ENCODE data around the gene FCGR3A. TPM values are rescaled to one million over a fixed set of nuclear protein-coding genes. Genes with fewer than 3 reads are reported as not detected.

FCGR3A gene
- total RNA-seq, 1 experiment from 2014 or later = not detected

- Histone ChIP-seq H3K4me1 (replicated peaks; ENCODE audit: insufficient read depth) (peaks cover 6% of the 10 kb centered on the region), H4K20me1 (ENCODE audit: insufficient read depth) (no peaks in the 10 kb centered on the region), H3K9me3 (ENCODE audit: insufficient read depth, low read depth) (no peaks in the 10 kb centered on the region), H3F3A (ENCODE audit: insufficient read depth, low read depth) (peaks cover 4% of the 10 kb centered on the region; the same call in 1 of the 2 replicates), H3K4me2 (no peak overlapping the region), H3K9me2 (ENCODE audit: insufficient read depth) (no peaks in the 10 kb centered on the region), H3K27me3 (ENCODE audit: insufficient read depth, low read depth) (no peaks in the 10 kb centered on the region), H3K79me2 (ENCODE audit: low read depth) (no peaks in the 10 kb centered on the region), H3K4me3 (no peak overlapping the region), H3K36me3 (ENCODE audit: low read depth) (no peaks in the 10 kb centered on the region), H3K27ac (no peak overlapping the region), H2AFZ (no peak overlapping the region)
- TF ChIP-seq, protein P1, sequence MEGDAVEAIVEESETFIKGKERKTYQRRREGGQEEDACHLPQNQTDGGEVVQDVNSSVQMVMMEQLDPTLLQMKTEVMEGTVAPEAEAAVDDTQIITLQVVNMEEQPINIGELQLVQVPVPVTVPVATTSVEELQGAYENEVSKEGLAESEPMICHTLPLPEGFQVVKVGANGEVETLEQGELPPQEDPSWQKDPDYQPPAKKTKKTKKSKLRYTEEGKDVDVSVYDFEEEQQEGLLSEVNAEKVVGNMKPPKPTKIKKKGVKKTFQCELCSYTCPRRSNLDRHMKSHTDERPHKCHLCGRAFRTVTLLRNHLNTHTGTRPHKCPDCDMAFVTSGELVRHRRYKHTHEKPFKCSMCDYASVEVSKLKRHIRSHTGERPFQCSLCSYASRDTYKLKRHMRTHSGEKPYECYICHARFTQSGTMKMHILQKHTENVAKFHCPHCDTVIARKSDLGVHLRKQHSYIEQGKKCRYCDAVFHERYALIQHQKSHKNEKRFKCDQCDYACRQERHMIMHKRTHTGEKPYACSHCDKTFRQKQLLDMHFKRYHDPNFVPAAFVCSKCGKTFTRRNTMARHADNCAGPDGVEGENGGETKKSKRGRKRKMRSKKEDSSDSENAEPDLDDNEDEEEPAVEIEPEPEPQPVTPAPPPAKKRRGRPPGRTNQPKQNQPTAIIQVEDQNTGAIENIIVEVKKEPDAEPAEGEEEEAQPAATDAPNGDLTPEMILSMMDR (conservative IDR thresholded peaks at IDR 0.05) = no peak
- no peak for TF ChIP-seq EZH2 (IDR thresholded peaks at IDR 0.05; ENCODE audit: low read depth)
- POLR2A ChIA-PET (ENCODE audit: unreplicated experiment) = no interaction called here
- no TSS peak for BruUV-seq (replicated peaks)
- CTCF ChIA-PET = no interaction called here
- intact Hi-C loops (cut with micrococcal nuclease; ENCODE audit: unreplicated experiment) = no loop called here
- no peak for DNase-seq
Observed at GRCh38 chr1:161505686-161506085, 43.9 kb downstream of the FCGR3A start.

DNA sequence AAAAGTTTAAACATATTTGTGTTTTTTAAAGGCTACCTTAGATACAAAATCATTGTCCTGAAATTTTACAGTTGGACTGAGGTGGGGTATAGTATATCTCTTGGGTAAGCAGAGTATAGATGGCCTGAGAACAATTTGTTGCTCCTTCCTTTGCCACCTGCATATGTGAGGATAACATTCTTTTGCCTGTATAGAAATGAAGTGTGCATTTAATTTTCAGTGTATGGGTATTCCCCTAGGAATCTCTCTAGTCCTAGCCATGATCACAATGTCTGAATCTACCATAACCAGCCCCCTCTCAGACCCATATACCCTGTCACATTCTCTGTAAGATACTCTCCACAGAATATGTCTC, 46.2 kb downstream of the FCGR3A start:
- TF ChIP-seq, protein P1 (conservative IDR thresholded peaks at IDR 0.05) = no peak
- TF ChIP-seq EZH2 (IDR thresholded peaks at IDR 0.05; ENCODE audit: low read depth) = no peak
- Histone ChIP-seq H3K4me3 (no peak overlapping the region), H3F3A (ENCODE audit: insufficient read depth, low read depth) (peaks cover 4% of the 10 kb centered on the region; the same call in 1 of the 2 replicates), H2AFZ (no peak overlapping the region), H3K9me2 (ENCODE audit: insufficient read depth) (no peaks in the 10 kb centered on the region), H3K36me3 (ENCODE audit: low read depth) (no peaks in the 10 kb centered on the region), H3K27ac (no peak overlapping the region), H4K20me1 (ENCODE audit: insufficient read depth) (no peaks in the 10 kb centered on the region), H3K4me2 (no peak overlapping the region), H3K4me1 (replicated peaks; ENCODE audit: insufficient read depth) (peaks cover 6% of the 10 kb centered on the region), H3K27me3 (ENCODE audit: insufficient read depth, low read depth) (no peaks in the 10 kb centered on the region), H3K79me2 (ENCODE audit: low read depth) (no peaks in the 10 kb centered on the region), H3K9me3 (ENCODE audit: insufficient read depth, low read depth) (no peaks in the 10 kb centered on the region)
- CTCF ChIA-PET = no interaction called here
- no peak for DNase-seq
- intact Hi-C loops (cut with micrococcal nuclease; ENCODE audit: unreplicated experiment) = no loop called here
- POLR2A ChIA-PET (ENCODE audit: unreplicated experiment) = no interaction called here
- no TSS peak for BruUV-seq (replicated peaks)

DNA sequence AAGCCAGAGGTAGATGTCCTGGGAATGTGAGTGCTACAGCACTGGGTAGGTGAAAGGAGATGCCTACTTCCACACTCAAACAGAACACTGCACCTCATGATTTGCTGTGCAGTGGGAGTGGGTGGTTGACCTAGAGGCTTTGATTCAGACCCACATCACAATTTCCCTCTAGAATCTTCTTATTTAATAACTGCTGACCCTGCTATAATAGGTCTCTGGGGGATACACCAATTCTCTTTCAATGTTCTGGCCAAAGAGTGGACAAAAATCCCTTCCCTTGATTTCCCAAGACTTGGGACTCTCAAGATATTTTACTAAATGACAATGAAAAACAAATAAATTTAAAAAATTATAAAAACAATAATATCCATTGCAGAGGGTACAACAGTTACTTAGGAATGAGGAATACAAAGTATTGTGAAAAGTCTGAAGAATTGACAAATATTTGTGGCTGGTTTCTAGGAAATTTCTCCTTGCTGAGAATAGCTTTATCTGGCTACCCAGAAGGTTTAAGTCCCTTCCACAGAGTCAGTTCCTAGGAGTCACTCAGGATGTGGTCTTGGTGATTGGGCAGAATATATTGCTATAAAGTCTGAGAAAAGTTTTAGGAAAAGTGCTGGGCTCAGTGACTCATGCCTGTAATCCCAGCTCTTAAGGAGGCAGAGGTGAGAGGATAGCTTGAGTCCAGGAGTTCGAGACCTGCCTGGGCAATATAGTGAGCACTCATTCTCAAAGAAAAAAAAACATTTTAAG, 46.8 kb downstream of the FCGR3A start:
- no TSS peak for BruUV-seq (replicated peaks)
- CTCF ChIA-PET = no interaction called here
- no peaks in the 10 kb centered on the region for H3K79me2 ChIP-seq (ENCODE audit: low read depth)
- no peaks in the 10 kb centered on the region for H3K27me3 ChIP-seq (ENCODE audit: insufficient read depth, low read depth)
- H3K9me2 ChIP-seq (ENCODE audit: insufficient read depth) = no peaks in the 10 kb centered on the region
- peaks cover 4% of the 10 kb centered on the region; the same call in 1 of the 2 replicates for H3F3A ChIP-seq (ENCODE audit: insufficient read depth, low read depth)
- peaks cover 6% of the 10 kb centered on the region for H3K4me1 ChIP-seq (replicated peaks; ENCODE audit: insufficient read depth)
- TF ChIP-seq, protein P1 (conservative IDR thresholded peaks at IDR 0.05) = no peak
- TF ChIP-seq EZH2 (IDR thresholded peaks at IDR 0.05; ENCODE audit: low read depth) = no peak
- H3K4me3 ChIP-seq = no peak overlapping the region
- intact Hi-C loops (cut with micrococcal nuclease; ENCODE audit: unreplicated experiment) = no loop called here
- H3K27ac ChIP-seq = no peak overlapping the region
- POLR2A ChIA-PET (ENCODE audit: unreplicated experiment) = no interaction called here
- H3K9me3 ChIP-seq (ENCODE audit: insufficient read depth, low read depth) = no peaks in the 10 kb centered on the region
- DNase-seq = no peak
- H2AFZ ChIP-seq = no peak overlapping the region
- H3K4me2 ChIP-seq = no peak overlapping the region
- no peaks in the 10 kb centered on the region for H4K20me1 ChIP-seq (ENCODE audit: insufficient read depth)
- H3K36me3 ChIP-seq (ENCODE audit: low read depth) = no peaks in the 10 kb centered on the region

Measured in PC-9 (cell line).